Measurements from ENCODE around the gene IGSF5. TPM values are rescaled to one million over a fixed set of nuclear protein-coding genes. Genes with fewer than 3 reads are reported as not detected.

The IGSF5 gene
- total RNA-seq, 1 donor from 2014 or later, result 0.77 TPM

DNA sequence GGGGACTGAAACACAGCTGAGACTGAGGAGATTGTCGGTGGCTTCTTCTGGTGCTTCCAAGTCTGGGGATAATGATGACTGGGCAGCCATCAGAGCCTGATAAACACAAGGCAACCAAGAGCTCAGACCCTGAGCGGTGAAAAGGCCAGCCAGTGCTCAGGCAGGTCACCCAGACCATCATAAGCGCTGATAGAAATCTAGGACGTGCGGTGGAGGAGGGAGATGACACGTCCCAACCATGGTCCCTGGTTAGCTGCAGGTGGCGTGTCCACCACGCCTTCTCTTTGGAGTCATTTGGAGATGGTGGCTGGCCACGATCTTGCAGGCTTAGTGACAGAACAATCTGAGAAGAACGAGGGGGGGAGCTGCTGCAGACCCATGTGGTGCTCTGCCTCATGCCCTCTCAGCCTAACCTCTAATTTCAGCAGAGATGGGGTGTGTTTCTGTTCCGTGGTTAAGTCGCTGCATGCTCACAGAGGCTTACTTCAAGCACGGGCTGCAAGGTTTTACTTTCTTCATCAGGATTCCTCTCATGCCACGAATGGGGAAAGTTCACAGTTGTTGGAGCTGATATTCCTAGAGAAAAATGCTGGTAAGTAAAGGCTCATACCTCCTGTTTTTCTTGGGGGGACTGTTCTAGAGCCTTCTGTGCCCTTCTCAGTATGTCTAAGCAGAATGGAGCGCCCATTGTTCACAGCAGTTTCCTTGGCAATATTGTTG is 17.4 kb upstream of the IGSF5 start:
- DNase-seq (ENCODE audit: low read depth, low spot score), result no peak
- peaks cover 9% of the 10 kb centered on the region for H3K9me3 Mint-ChIP-seq
- H3K27me3 Mint-ChIP-seq (ENCODE audit: low read depth), result no peaks in the 10 kb centered on the region
- no peak overlapping the region for H3K27ac Mint-ChIP-seq (ENCODE audit: unreplicated experiment)
- TF ChIP-seq, protein P1, sequence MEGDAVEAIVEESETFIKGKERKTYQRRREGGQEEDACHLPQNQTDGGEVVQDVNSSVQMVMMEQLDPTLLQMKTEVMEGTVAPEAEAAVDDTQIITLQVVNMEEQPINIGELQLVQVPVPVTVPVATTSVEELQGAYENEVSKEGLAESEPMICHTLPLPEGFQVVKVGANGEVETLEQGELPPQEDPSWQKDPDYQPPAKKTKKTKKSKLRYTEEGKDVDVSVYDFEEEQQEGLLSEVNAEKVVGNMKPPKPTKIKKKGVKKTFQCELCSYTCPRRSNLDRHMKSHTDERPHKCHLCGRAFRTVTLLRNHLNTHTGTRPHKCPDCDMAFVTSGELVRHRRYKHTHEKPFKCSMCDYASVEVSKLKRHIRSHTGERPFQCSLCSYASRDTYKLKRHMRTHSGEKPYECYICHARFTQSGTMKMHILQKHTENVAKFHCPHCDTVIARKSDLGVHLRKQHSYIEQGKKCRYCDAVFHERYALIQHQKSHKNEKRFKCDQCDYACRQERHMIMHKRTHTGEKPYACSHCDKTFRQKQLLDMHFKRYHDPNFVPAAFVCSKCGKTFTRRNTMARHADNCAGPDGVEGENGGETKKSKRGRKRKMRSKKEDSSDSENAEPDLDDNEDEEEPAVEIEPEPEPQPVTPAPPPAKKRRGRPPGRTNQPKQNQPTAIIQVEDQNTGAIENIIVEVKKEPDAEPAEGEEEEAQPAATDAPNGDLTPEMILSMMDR (conservative IDR thresholded peaks at IDR 0.05), result no peak
- H3K4me1 Mint-ChIP-seq, result peaks cover 5% of the 10 kb centered on the region
- no peak overlapping the region for H3K4me3 Mint-ChIP-seq
- H3K36me3 Mint-ChIP-seq (ENCODE audit: low read depth), result peaks cover 11% of the 10 kb centered on the region

DNA sequence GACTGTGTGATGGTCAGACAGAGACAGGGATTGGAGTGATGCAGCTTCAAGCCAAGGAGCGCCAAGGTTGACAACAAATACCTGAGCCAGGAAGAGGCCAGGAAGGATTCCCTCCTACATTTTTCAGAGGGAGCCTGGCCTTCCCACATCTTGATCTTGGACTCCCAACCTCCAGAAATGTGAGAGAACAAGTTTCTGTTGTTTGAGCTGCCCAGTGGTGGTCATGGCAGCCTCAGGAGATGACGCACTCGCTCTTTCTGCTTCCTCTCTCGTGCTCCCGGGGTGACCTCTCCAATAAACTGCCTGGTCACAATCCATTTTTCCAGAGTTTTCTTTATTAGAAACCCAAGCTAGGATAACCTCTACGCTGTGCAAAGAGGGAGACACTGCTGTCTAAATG is 16.6 kb upstream of the IGSF5 start:
- no peak overlapping the region for H3K4me3 Mint-ChIP-seq
- no peaks in the 10 kb centered on the region for H3K27me3 Mint-ChIP-seq (ENCODE audit: low read depth)
- TF ChIP-seq, protein P1 (conservative IDR thresholded peaks at IDR 0.05), result no peak
- peaks cover 7% of the 10 kb centered on the region for H3K9me3 Mint-ChIP-seq
- no peak overlapping the region for H3K27ac Mint-ChIP-seq (ENCODE audit: unreplicated experiment)
- H3K36me3 Mint-ChIP-seq (ENCODE audit: low read depth), result peaks cover 9% of the 10 kb centered on the region
- DNase-seq (ENCODE audit: low read depth, low spot score), result no peak
- H3K4me1 Mint-ChIP-seq, result peaks cover 5% of the 10 kb centered on the region

DNA sequence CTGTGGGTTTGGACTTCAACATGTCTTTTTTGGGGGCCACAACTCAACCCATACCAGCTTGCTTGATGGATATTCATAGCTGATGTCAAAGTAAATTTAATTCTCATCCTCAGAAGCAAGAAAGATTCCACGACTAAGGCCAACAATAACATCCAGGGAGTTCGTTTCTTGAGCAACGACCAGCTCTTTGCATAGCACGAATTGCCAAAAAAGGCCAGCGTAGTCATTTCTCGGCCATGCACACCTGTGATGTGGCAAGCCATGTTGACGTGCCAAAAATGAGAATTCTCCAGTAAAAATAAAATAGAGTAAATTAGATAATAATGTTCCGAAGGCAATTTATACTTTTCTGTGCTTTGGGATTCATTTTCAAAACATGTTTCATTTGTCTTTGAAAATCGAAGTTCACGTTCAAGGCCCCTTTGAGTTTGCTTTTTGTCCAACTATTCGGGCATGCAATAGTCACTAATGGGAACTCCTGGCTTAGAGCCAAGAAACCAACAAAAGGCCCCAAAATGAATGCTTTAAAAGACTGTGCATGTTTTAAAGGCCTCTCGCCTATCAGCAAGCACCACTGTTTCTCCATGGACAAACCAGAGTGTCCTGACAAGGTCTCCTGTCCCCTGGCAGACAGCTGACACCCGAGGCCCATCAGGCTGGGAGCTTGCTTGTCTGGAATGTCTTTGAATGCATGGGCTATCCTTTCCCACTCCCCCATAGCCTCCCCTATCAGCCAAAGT is 14.4 kb upstream of the IGSF5 start:
- Mint-ChIP-seq H3K27ac (ENCODE audit: unreplicated experiment) (no peak overlapping the region), H3K27me3 (ENCODE audit: low read depth) (no peaks in the 10 kb centered on the region), H3K4me3 (no peak overlapping the region), H3K4me1 (peaks cover 5% of the 10 kb centered on the region), H3K9me3 (no peaks in the 10 kb centered on the region), H3K36me3 (ENCODE audit: low read depth) (peaks cover 3% of the 10 kb centered on the region)
- TF ChIP-seq, protein P1 (conservative IDR thresholded peaks at IDR 0.05), result no peak
- no peak for DNase-seq (ENCODE audit: low read depth, low spot score)

DNA sequence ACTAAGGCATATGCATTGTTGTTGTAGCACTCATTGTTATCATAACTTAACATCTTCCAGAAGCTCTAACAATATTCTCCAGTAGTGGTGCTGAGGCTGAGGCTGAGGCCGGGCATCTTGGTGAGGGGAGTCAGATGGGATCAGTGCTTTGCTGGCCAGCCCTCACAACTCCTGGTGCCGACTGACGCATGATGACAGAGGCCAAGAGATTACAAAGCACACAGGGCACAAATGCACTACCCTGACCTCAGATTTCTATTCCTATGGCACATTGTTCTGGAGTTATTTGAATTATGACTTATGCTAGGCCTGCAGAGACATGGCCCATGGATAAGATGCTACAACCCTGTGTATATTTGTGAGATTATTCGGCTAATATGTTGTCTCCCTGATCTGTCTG is 8.3 kb upstream of the IGSF5 start:
- Mint-ChIP-seq H3K9me3 (no peaks in the 10 kb centered on the region), H3K4me3 (no peak overlapping the region), H3K27ac (ENCODE audit: unreplicated experiment) (no peak overlapping the region)

DNA sequence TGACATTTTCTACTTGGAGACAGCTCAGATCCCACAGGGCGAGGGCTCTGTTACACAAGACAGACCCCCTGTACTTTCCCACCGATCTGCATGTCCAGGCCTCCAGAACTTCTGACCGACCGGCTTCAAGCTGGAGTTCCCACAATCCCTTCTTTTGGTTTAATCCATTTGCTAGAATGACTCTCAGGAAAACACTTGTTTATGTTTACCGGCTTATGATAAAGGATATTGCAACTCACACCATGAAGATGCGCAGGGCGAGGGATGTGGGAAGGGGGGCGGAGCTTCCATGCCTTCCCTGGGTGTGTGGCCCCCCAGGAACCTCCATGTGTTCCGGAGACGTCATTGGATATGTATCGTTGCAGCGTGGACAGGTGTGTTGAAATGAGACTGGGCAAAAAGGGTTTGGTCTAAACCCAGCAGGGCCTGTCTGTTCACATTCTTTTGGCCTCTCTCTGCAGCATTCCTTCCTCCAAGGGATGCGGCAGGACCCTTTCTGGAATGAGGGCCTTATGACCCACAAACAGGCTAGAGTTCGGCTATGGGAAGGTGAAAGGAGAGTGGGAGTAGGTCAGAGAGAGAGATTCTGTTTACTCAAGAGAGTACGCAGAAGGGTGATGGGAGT is 7.5 kb upstream of the IGSF5 start:
- H3K27ac Mint-ChIP-seq (ENCODE audit: unreplicated experiment), result no peak overlapping the region
- H3K36me3 Mint-ChIP-seq (ENCODE audit: low read depth), result no peaks in the 10 kb centered on the region
- DNase-seq (ENCODE audit: low read depth, low spot score), result no peak
- peaks cover 8% of the 10 kb centered on the region for H3K4me1 Mint-ChIP-seq
- no peak overlapping the region for H3K4me3 Mint-ChIP-seq
- no peaks in the 10 kb centered on the region for H3K9me3 Mint-ChIP-seq
- TF ChIP-seq, protein P1 (conservative IDR thresholded peaks at IDR 0.05), result no peak
- H3K27me3 Mint-ChIP-seq (ENCODE audit: low read depth), result no peaks in the 10 kb centered on the region

More for the DNA sequence above, 8.3 kb upstream of the IGSF5 start:
- H3K27me3 Mint-ChIP-seq (ENCODE audit: low read depth), result no peaks in the 10 kb centered on the region
- H3K36me3 Mint-ChIP-seq (ENCODE audit: low read depth), result no peaks in the 10 kb centered on the region
- TF ChIP-seq, protein P1 (conservative IDR thresholded peaks at IDR 0.05), result no peak
- peaks cover 8% of the 10 kb centered on the region for H3K4me1 Mint-ChIP-seq
- no peak for DNase-seq (ENCODE audit: low read depth, low spot score)

Data from neural crest cell (in vitro differentiated cells).